Dedifferentiated amniotic fluid mesenchymal stem cell (primary cell): ENCODE measurements around the gene WBP2NL.

Experiments used
- DNase-seq: peaks from one replicate; pipeline ENCODE4 v3.0.0-alpha.2; 2016; ENCODE audit errors: extremely low spot score

WBP2NL gene

GRCh38 chr22:41978732-41979131 lies 19.9 kb upstream of the WBP2NL start:
- no peak for DNase-seq

GRCh38 chr22:41979423-41980250 lies 19.0 kb upstream of the WBP2NL start:
- DNase-seq: no peak

- no peak for DNase-seq
These were observed 15.7 kb upstream of the WBP2NL start for GRCh38 chr22:41982865-41983264.

GRCh38 chr22:41983513-41984405 lies 14.8 kb upstream of the WBP2NL start:
- DNase-seq: peak; percentile 79

- DNase-seq: no peak
These were observed 11.3 kb upstream of the WBP2NL start for GRCh38 chr22:41987276-41987675.

GRCh38 chr22:41989246-41989645 lies 9.3 kb upstream of the WBP2NL start:
- DNase-seq: no peak

GRCh38 chr22:41991111-41991510 lies 7.5 kb upstream of the WBP2NL start:
- no peak for DNase-seq

GRCh38 chr22:41992496-41992895 lies 6.1 kb upstream of the WBP2NL start:
- DNase-seq: no peak

- no peak for DNase-seq
These were observed 3.4 kb upstream of the WBP2NL start for GRCh38 chr22:41995211-41995610.

GRCh38 chr22:41996826-41997225 lies 1.8 kb upstream of the WBP2NL start:
- no peak for DNase-seq

GRCh38 chr22:42000466-42000865 lies 1.9 kb downstream of the WBP2NL start:
- DNase-seq: no peak

- no peak for DNase-seq
These were observed 2.5 kb downstream of the WBP2NL start for GRCh38 chr22:42001121-42001520.

GRCh38 chr22:42001706-42002105 lies 3.1 kb downstream of the WBP2NL start:
- DNase-seq: no peak

GRCh38 chr22:42007922-42008321 lies 9.3 kb downstream of the WBP2NL start:
- DNase-seq: no peak

- no peak for DNase-seq
These were observed 12.2 kb downstream of the WBP2NL start for GRCh38 chr22:42010778-42011177.

GRCh38 chr22:42013385-42013784 lies 14.8 kb downstream of the WBP2NL start:
- no peak for DNase-seq

GRCh38 chr22:42016111-42016510 lies 17.5 kb downstream of the WBP2NL start:
- DNase-seq: no peak

- DNase-seq: no peak
These were observed 19.6 kb downstream of the WBP2NL start for GRCh38 chr22:42018224-42018623.

- no peak for DNase-seq
These were observed 23.0 kb downstream of the WBP2NL start for GRCh38 chr22:42021571-42021970.

- DNase-seq: no peak
These were observed 23.7 kb downstream of the WBP2NL start for GRCh38 chr22:42022162-42022847.

- no peak for DNase-seq
These were observed 26.8 kb downstream of the WBP2NL start for GRCh38 chr22:42025421-42025820.

- no peak for DNase-seq
These were observed 28.1 kb downstream of the WBP2NL start for GRCh38 chr22:42026705-42027104.
